Activated B cell treated with CpG ODN at 0.5 μM for 24 hours (primary cell): ENCODE data around the gene CKS2. TPM values are rescaled to one million over a fixed set of nuclear protein-coding genes. Genes with fewer than 3 reads are reported as not detected.

Source experiments
- ATAC-seq: fragments of 200-7000 bp; cut with Tn5 transposase; one replicate; pipeline ENCODE4 v1.10.0; 2021; ENCODE audit warnings: low read depth, mild to moderate bottlenecking, moderate library complexity
- CTCF ChIA-PET: fragments of 350-600 bp; sonication (Branson Sonifier 250); formaldehyde crosslinking; loops from one replicate; lab custom pipeline; 2021; ENCODE audit warnings: antibody characterized with exemption; lab: Charles Lee
- POLR2A ChIA-PET: fragments of 350-600 bp; sonication (Branson Sonifier 250); formaldehyde crosslinking; loops from one replicate; lab custom pipeline; 2021; ENCODE audit warnings: antibody characterized with exemption; lab: Charles Lee
- DNase-seq: peaks from one replicate; pipeline ENCODE4 v3.0.0; 2022
- H3K27ac Mint-ChIP-seq: one replicate; pipeline ENCODE4 v1.8.0; 2020; ENCODE audit warnings: mixed read lengths
- H3K27me3 Mint-ChIP-seq: one replicate; pipeline ENCODE4 v1.8.0; 2021; ENCODE audit warnings: mixed read lengths
- H3K36me3 Mint-ChIP-seq: one replicate; pipeline ENCODE4 v1.8.0; 2021; ENCODE audit warnings: low read depth, mixed read lengths
- H3K4me1 Mint-ChIP-seq: one replicate; pipeline ENCODE4 v1.8.0; 2021; ENCODE audit warnings: mixed read lengths
- H3K4me3 Mint-ChIP-seq: one replicate; pipeline ENCODE4 v1.8.0; 2020; ENCODE audit warnings: mild to moderate bottlenecking, mixed read lengths
- H3K9me3 Mint-ChIP-seq: one replicate; pipeline ENCODE4 v1.8.0; 2020; ENCODE audit warnings: mixed read lengths
- intact Hi-C: fragments of 100-400 bp; cut with micrococcal nuclease; formaldehyde crosslinking; loops from one replicate; pipeline ENCODE4 v1.15.1; 2024
- total RNA-seq: library from RNA; stranded (reverse); gene quantifications from 2 replicates; pipeline ENCODE4 v1.2.3, GENCODE V29; 2022
- TF ChIP-seq, protein P1 (sequence below): fragments of 200-600 bp; IDR thresholded peaks from one replicate; pipeline ENCODE4 v1.8.0; 2022; ENCODE audit warnings: antibody characterized with exemption, mild to moderate bottlenecking

CKS2 gene
- total RNA-seq, 1 donor from 2014 or later, result 23.9 TPM

DNA sequence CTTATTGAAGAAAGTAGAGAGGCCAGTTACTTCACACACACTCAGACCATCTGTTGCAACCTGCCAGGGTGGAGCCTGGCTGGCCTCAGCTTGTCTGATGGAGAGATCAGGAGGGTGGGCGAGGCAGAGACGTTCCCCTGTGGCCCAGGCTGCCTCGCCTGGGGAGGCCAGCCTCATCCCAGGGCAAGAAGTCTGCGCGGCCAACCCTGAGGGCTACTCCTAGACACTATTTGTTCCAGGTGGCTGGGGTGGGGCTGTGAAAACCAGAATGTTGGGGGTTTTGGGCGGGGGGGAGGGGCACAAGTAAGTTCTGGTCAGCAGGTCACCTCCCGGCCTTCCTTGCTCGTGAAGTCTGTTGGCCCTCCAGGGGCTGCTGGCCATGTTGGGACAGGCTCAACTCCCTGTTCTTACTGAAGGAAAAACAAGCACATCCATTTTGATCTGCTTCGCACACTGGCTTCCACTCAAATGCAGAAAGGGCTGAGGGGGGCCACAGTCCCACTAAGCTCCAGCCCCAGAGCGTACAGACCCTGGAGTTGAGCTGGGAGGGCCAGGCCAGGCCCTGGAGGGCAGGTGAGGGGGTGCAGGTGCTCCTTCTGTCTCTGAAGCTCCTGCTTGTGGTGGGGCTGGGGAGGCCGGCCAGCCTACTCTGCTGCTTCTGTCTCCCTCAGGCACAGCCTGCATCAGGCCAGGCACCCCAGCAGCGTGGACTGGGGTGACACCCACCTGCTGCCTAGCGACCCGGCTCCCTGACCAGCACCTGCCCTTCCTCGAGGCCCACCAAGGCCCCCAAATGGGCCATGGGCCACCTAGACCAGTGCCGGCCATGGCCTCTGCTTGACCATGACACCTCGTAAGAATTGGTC lies 53.9 kb downstream of the CKS2 start:
- DNase-seq (no peak), ATAC-seq (no peak)
- intact Hi-C loops, result no loop called here
- Mint-ChIP-seq H3K27ac (no peak overlapping the region), H3K9me3 (no peaks in the 10 kb centered on the region), H3K4me1 (no peaks in the 10 kb centered on the region), H3K4me3 (no peak overlapping the region), H3K27me3 (no peaks in the 10 kb centered on the region), H3K36me3 (peaks cover 26% of the 10 kb centered on the region)
- TF ChIP-seq, protein P1, sequence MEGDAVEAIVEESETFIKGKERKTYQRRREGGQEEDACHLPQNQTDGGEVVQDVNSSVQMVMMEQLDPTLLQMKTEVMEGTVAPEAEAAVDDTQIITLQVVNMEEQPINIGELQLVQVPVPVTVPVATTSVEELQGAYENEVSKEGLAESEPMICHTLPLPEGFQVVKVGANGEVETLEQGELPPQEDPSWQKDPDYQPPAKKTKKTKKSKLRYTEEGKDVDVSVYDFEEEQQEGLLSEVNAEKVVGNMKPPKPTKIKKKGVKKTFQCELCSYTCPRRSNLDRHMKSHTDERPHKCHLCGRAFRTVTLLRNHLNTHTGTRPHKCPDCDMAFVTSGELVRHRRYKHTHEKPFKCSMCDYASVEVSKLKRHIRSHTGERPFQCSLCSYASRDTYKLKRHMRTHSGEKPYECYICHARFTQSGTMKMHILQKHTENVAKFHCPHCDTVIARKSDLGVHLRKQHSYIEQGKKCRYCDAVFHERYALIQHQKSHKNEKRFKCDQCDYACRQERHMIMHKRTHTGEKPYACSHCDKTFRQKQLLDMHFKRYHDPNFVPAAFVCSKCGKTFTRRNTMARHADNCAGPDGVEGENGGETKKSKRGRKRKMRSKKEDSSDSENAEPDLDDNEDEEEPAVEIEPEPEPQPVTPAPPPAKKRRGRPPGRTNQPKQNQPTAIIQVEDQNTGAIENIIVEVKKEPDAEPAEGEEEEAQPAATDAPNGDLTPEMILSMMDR, result no peak
- ChIA-PET POLR2A (no interaction called here), CTCF (interaction anchor here (1.1 kb wide), 1 partner anchor 184 kb away, joined by 3 read pairs; no protein-coding TSS in a partner anchor)

DNA sequence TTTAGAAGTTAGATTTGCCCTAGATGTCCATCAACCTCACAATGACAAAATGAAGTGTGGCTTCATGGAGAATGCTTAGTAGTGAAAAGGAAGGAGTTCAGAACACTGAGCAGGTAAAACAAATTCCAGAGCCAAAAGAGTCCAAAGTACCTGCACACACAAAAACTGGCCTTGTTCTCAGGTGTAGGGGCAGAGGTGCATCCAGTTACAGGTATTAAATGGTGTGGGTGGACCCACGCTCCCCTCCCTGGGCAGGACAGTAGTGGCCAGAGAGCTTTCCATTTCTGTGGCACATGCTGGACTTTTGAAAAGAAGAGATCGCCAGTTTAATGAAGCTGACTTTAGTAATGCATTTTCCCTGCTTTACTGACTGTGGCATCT lies 54.5 kb downstream of the CKS2 start:
- no peaks in the 10 kb centered on the region for H3K9me3 Mint-ChIP-seq
- no peak overlapping the region for H3K4me3 Mint-ChIP-seq
- TF ChIP-seq, protein P1, result no peak
- no peaks in the 10 kb centered on the region for H3K27me3 Mint-ChIP-seq
- no peak overlapping the region for H3K27ac Mint-ChIP-seq
- DNase-seq, result no peak
- H3K36me3 Mint-ChIP-seq, result peaks cover 20% of the 10 kb centered on the region
- POLR2A ChIA-PET, result no interaction called here
- H3K4me1 Mint-ChIP-seq, result no peaks in the 10 kb centered on the region
- CTCF ChIA-PET, result interaction anchor here (1.1 kb wide), 1 partner anchor 184 kb away, joined by 3 read pairs; no protein-coding TSS in a partner anchor
- intact Hi-C loops, result no loop called here
- no peak for ATAC-seq

Other genes starting within 250 kb of the CKS2 start
- gene SHC3, start 132.4 kb upstream of the CKS2 start, total RNA-seq, result not detected in 2 replicates
- gene SECISBP2, start 7.3 kb downstream of the CKS2 start, total RNA-seq, result 81.5 and 97.1 TPM in 2 replicates
- gene SEMA4D, start 186.9 kb downstream of the CKS2 start, total RNA-seq, result 68.0 and 79.7 TPM in 2 replicates